GM23338 (cell line): ENCODE data around the gene CDK17. TPM values are rescaled to one million over a fixed set of nuclear protein-coding genes. Genes with fewer than 3 reads are reported as not detected.

ENCODE experiments used
- ATAC-seq: fragments of 200-7000 bp; cut with Tn5 transposase; 3 replicates; pipeline ENCODE4 v1.9.1; 2020
- DNase-seq: peaks from one replicate; pipeline ENCODE4 v3.0.0-alpha.2; 2015; ENCODE audit warnings: low spot score
- H2AFZ ChIP-seq: fragments of 200-600 bp; sonication (generic); 2 replicates; pipeline ENCODE4 v1.8.0; 2016; ENCODE audit warnings: antibody characterized with exemption, mild to moderate bottlenecking, moderate library complexity
- H3F3A ChIP-seq: fragments of 200-600 bp; sonication (generic); replicated peaks from 2 replicates; pipeline ENCODE4 v1.8.0; 2017; ENCODE audit warnings: antibody characterized with exemption, mixed run types, low read depth
- H3K27ac ChIP-seq: fragments of 200-600 bp; sonication (generic); 2 replicates; pipeline ENCODE4 v1.6.1; 2016; ENCODE audit warnings: low read depth
- H3K27me3 ChIP-seq: fragments of 200-600 bp; sonication (generic); 2 replicates; pipeline ENCODE4 v1.8.0; 2016; ENCODE audit warnings: mild to moderate bottlenecking, mixed run types, moderate library complexity; ENCODE audit not compliant: insufficient read depth
- H3K36me3 ChIP-seq: fragments of 200-600 bp; sonication (generic); 2 replicates; pipeline ENCODE4 v1.8.0; 2016; ENCODE audit warnings: mild to moderate bottlenecking; ENCODE audit not compliant: insufficient read depth
- H3K4me1 ChIP-seq: fragments of 200-600 bp; sonication (generic); 2 replicates; pipeline ENCODE4 v1.8.0; 2016; ENCODE audit warnings: mild to moderate bottlenecking, moderate library complexity; ENCODE audit not compliant: insufficient read depth
- H3K4me2 ChIP-seq: fragments of 200-600 bp; sonication (generic); 2 replicates; pipeline ENCODE4 v1.7.1; 2017; ENCODE audit warnings: mixed run types
- H3K4me3 ChIP-seq: fragments of 200-600 bp; sonication (generic); 2 replicates; pipeline ENCODE4 v1.6.1; 2016; ENCODE audit warnings: mixed run types
- H3K79me2 ChIP-seq: fragments of 200-600 bp; sonication (generic); replicated peaks from 2 replicates; pipeline ENCODE4 v1.8.0; 2017; ENCODE audit warnings: mild to moderate bottlenecking; ENCODE audit not compliant: insufficient read depth
- H3K9me2 ChIP-seq: fragments of 200-600 bp; sonication (generic); 2 replicates; pipeline ENCODE4 v1.8.0; 2017; ENCODE audit not compliant: insufficient read depth
- H4K20me1 ChIP-seq: fragments of 200-600 bp; sonication (generic); replicated peaks from 2 replicates; pipeline ENCODE4 v1.8.0; 2017; ENCODE audit warnings: mild to moderate bottlenecking; ENCODE audit not compliant: insufficient read depth
- H3K27ac Mint-ChIP-seq: 2 replicates; pipeline ENCODE4 v1.8.0; 2020; ENCODE audit warnings: inconsistent platforms, mild to moderate bottlenecking, moderate library complexity, mixed read lengths
- H3K27me3 Mint-ChIP-seq: 3 replicates; pipeline ENCODE4 v1.8.0; 2022; ENCODE audit warnings: low read depth, mild to moderate bottlenecking, moderate library complexity, mixed read lengths, inconsistent platforms; ENCODE audit not compliant: insufficient read depth, poor library complexity
- H3K36me3 Mint-ChIP-seq: 3 replicates; pipeline ENCODE4 v1.8.0; 2021; ENCODE audit warnings: low read depth, mild to moderate bottlenecking, inconsistent platforms, moderate library complexity, mixed read lengths
- H3K4me1 Mint-ChIP-seq: 3 replicates; pipeline ENCODE4 v1.8.0; 2020; ENCODE audit warnings: mild to moderate bottlenecking, inconsistent platforms, mixed read lengths
- H3K4me3 Mint-ChIP-seq: 3 replicates; pipeline ENCODE4 v1.8.0; 2021; ENCODE audit warnings: moderate library complexity, mild to moderate bottlenecking, inconsistent platforms, mixed read lengths
- H3K9me3 Mint-ChIP-seq: 3 replicates; pipeline ENCODE4 v1.8.0; 2020; ENCODE audit warnings: moderate library complexity, mild to moderate bottlenecking, inconsistent platforms, mixed read lengths
- EZH2phosphoT487 ChIP-seq: fragments of 200-600 bp; sonication (generic); IDR thresholded peaks from one replicate; pipeline ENCODE4 v1.8.1; 2018; ENCODE audit warnings: antibody characterized with exemption; ENCODE audit not compliant: unreplicated experiment
- JUNB ChIP-seq: IDR thresholded peaks from one replicate; pipeline ENCODE4 v1.6.1; 2016; ENCODE audit warnings: antibody characterized with exemption; ENCODE audit not compliant: unreplicated experiment
- NANOG ChIP-seq: IDR thresholded peaks from 2 replicates; pipeline ENCODE4 v1.6.1; 2016; ENCODE audit warnings: antibody characterized with exemption, borderline replicate concordance
- POLR2AphosphoS5 ChIP-seq: IDR thresholded peaks from 2 replicates; pipeline ENCODE4 v1.6.1; 2016; ENCODE audit warnings: antibody characterized with exemption, low read depth
- STAT1 ChIP-seq: IDR thresholded peaks from one replicate; pipeline ENCODE4 v1.6.1; 2016; ENCODE audit warnings: antibody characterized with exemption; ENCODE audit not compliant: unreplicated experiment
- ZNF114 ChIP-seq: fragments of 250-450 bp; sonication (Bioruptor Pico); IDR thresholded peaks from 2 replicates; pipeline ENCODE4 v1.5.0; 2020; ENCODE audit warnings: mild to moderate bottlenecking, moderate library complexity
- polyA plus RNA-seq: library from polyadenylated mRNA; unstranded; fragments of >200 nt; fragmentation: Nextera tagmentation; extraction: Ambion mirVana; gene quantifications from 2 replicates; pipeline ENCODE4 v1.2.1, GENCODE V29; 2016
- total RNA-seq: library from RNA; depleted of rRNA; stranded (reverse); fragments of >200 nt; shearing (Covaris generic); gene quantifications from 2 replicates; pipeline ENCODE4 v1.2.3, GENCODE V29; 2014
- TF ChIP-seq, protein P1 (sequence below): IDR thresholded peaks from 2 replicates; pipeline ENCODE4 v1.6.1; 2016; ENCODE audit warnings: antibody characterized with exemption
- TF ChIP-seq, protein P2 (sequence below): fragments of 250-450 bp; sonication (Bioruptor Pico); IDR thresholded peaks from 2 replicates; pipeline ENCODE4 v1.5.0; 2020; ENCODE audit warnings: mild to moderate bottlenecking, moderate library complexity
- TF ChIP-seq, protein P3 (sequence below), 2 experiments: fragments of 200-600 bp in 1 of 2; sonication (generic) in 1 of 2; conservative IDR thresholded peaks; 2 replicates each; pipeline versions ENCODE4 v1.5.1 to v1.6.1; 2016 to 2017; ENCODE audit warnings: antibody characterized with exemption in 2 of 2, low read depth in 2 of 2, mild to moderate bottlenecking in 2 of 2, moderate library complexity in 1 of 2

CDK17 gene
- total and polyA plus RNA-seq, 2 experiments from 2014 or later: 7.6 to 34.2 TPM

DNA sequence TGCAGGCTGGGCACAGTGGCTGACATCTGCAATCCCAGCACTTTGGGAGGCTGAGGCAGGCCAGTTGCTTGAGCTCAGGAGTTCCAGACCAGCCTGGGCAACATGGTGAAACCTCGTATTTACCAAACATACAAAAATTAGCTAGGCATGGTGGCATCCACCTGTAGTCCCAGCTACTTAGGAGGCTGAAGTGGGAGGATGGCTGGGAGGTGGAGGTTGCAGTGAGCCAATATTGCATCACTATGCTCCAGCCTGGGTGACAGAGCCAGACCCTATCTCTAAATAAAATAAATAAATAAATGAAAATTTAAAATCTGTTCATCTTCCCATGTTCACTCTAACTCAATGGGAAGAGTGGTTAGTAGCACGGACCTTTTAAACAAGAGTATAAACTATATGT, 134.8 kb downstream of the CDK17 start:
- H3K27ac ChIP-seq: no peak overlapping the region
- ATAC-seq (no peak), DNase-seq (no peak)
- H3K27me3 ChIP-seq: no peaks in the 10 kb centered on the region
- H4K20me1 ChIP-seq: no peaks in the 10 kb centered on the region
- TF ChIP-seq JUNB: no peak
- TF ChIP-seq, protein P1, sequence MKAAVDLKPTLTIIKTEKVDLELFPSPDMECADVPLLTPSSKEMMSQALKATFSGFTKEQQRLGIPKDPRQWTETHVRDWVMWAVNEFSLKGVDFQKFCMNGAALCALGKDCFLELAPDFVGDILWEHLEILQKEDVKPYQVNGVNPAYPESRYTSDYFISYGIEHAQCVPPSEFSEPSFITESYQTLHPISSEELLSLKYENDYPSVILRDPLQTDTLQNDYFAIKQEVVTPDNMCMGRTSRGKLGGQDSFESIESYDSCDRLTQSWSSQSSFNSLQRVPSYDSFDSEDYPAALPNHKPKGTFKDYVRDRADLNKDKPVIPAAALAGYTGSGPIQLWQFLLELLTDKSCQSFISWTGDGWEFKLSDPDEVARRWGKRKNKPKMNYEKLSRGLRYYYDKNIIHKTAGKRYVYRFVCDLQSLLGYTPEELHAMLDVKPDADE: no peak
- TF ChIP-seq, protein P2, sequence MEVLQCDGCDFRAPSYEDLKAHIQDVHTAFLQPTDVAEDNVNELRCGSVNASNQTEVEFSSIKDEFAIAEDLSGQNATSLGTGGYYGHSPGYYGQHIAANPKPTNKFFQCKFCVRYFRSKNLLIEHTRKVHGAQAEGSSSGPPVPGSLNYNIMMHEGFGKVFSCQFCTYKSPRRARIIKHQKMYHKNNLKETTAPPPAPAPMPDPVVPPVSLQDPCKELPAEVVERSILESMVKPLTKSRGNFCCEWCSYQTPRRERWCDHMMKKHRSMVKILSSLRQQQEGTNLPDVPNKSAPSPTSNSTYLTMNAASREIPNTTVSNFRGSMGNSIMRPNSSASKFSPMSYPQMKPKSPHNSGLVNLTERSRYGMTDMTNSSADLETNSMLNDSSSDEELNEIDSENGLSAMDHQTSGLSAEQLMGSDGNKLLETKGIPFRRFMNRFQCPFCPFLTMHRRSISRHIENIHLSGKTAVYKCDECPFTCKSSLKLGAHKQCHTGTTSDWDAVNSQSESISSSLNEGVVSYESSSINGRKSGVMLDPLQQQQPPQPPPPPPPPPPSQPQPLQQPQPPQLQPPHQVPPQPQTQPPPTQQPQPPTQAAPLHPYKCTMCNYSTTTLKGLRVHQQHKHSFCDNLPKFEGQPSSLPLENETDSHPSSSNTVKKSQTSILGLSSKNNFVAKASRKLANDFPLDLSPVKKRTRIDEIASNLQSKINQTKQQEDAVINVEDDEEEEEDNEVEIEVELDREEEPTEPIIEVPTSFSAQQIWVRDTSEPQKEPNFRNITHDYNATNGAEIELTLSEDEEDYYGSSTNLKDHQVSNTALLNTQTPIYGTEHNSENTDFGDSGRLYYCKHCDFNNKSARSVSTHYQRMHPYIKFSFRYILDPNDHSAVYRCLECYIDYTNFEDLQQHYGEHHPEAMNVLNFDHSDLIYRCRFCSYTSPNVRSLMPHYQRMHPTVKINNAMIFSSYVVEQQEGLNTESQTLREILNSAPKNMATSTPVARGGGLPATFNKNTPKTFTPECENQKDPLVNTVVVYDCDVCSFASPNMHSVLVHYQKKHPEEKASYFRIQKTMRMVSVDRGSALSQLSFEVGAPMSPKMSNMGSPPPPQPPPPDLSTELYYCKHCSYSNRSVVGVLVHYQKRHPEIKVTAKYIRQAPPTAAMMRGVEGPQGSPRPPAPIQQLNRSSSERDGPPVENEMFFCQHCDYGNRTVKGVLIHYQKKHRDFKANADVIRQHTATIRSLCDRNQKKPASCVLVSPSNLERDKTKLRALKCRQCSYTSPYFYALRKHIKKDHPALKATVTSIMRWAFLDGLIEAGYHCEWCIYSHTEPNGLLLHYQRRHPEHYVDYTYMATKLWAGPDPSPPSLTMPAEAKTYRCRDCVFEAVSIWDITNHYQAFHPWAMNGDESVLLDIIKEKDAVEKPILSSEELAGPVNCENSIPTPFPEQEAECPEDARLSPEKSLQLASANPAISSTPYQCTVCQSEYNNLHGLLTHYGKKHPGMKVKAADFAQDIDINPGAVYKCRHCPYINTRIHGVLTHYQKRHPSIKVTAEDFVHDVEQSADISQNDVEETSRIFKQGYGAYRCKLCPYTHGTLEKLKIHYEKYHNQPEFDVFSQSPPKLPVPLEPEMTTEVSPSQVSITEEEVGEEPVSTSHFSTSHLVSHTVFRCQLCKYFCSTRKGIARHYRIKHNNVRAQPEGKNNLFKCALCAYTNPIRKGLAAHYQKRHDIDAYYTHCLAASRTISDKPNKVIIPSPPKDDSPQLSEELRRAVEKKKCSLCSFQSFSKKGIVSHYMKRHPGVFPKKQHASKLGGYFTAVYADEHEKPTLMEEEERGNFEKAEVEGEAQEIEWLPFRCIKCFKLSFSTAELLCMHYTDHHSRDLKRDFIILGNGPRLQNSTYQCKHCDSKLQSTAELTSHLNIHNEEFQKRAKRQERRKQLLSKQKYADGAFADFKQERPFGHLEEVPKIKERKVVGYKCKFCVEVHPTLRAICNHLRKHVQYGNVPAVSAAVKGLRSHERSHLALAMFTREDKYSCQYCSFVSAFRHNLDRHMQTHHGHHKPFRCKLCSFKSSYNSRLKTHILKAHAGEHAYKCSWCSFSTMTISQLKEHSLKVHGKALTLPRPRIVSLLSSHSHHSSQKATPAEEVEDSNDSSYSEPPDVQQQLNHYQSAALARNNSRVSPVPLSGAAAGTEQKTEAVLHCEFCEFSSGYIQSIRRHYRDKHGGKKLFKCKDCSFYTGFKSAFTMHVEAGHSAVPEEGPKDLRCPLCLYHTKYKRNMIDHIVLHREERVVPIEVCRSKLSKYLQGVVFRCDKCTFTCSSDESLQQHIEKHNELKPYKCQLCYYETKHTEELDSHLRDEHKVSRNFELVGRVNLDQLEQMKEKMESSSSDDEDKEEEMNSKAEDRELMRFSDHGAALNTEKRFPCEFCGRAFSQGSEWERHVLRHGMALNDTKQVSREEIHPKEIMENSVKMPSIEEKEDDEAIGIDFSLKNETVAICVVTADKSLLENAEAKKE: no peak
- no peak for TF ChIP-seq NANOG
- no peak for TF ChIP-seq ZNF114
- TF ChIP-seq, protein P3, sequence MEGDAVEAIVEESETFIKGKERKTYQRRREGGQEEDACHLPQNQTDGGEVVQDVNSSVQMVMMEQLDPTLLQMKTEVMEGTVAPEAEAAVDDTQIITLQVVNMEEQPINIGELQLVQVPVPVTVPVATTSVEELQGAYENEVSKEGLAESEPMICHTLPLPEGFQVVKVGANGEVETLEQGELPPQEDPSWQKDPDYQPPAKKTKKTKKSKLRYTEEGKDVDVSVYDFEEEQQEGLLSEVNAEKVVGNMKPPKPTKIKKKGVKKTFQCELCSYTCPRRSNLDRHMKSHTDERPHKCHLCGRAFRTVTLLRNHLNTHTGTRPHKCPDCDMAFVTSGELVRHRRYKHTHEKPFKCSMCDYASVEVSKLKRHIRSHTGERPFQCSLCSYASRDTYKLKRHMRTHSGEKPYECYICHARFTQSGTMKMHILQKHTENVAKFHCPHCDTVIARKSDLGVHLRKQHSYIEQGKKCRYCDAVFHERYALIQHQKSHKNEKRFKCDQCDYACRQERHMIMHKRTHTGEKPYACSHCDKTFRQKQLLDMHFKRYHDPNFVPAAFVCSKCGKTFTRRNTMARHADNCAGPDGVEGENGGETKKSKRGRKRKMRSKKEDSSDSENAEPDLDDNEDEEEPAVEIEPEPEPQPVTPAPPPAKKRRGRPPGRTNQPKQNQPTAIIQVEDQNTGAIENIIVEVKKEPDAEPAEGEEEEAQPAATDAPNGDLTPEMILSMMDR (conservative IDR thresholded peaks at IDR 0.05; ENCODE audit: low read depth in 2 of 2): no peak
- no peak for TF ChIP-seq EZH2phosphoT487
- TF ChIP-seq STAT1: no peak
- TF ChIP-seq POLR2AphosphoS5: no peak
- H3K4me1 ChIP-seq: no peaks in the 10 kb centered on the region
- Mint-ChIP-seq H3K4me1 (no peaks in the 10 kb centered on the region), H3K27ac (no peak overlapping the region), H3K36me3 (peaks cover 12% of the 10 kb centered on the region; the same call in 2 of the 3 replicates), H3K27me3 (peaks cover 2% of the 10 kb centered on the region), H3K4me3 (no peak overlapping the region), H3K9me3 (no peaks in the 10 kb centered on the region)
- no peaks in the 10 kb centered on the region for H3K9me2 ChIP-seq
- no peaks in the 10 kb centered on the region for H3K36me3 ChIP-seq
- H3K79me2 ChIP-seq: no peaks in the 10 kb centered on the region
- H3K4me2 ChIP-seq: no peak overlapping the region
- no peak overlapping the region for H3K4me3 ChIP-seq
- no peak overlapping the region for H2AFZ ChIP-seq
- no peaks in the 10 kb centered on the region for H3F3A ChIP-seq
